Measurements from ENCODE around the gene BLM.

DNA sequence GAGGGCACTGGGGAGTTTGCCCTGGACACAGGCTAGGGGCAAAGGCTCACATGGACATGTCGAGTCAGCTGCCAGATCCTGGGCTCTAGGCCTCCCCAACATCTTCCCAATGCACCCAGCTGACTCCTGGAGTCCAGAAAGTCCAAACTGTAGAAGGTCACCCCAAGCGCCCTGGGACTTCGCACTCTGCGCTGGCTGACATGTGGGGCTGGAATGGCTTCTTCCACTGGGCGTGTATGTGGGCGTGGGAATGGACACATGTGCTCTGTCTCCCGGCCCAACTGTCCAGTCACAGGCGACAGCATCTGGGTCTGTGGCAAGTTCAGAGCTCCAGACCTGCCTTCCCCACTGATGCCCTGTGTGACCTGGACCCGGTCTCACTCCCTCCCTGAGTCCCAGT is 138.0 kb downstream of the BLM start:
- TF ChIP-seq CTCF (conservative IDR thresholded peaks at IDR 0.05; ENCODE audit: low read length) (no peak), EZH2phosphoT487 (IDR thresholded peaks at IDR 0.05; ENCODE audit: borderline replicate concordance) (no peak)
